Hepatocyte (in vitro differentiated cells): ENCODE data around the gene ADAMTS2. TPM values are rescaled to one million over a fixed set of nuclear protein-coding genes. Genes with fewer than 3 reads are reported as not detected.

Source experiments
- DNase-seq: peaks from one replicate; pipeline ENCODE4 v3.0.0-alpha.2; 2016; ENCODE audit warnings: low spot score
- H2AFZ ChIP-seq: fragments of 200-600 bp; sonication (generic); 2 replicates; pipeline ENCODE4 v1.6.0; 2016; ENCODE audit warnings: antibody characterized with exemption, mild to moderate bottlenecking
- H3K27ac ChIP-seq: fragments of 200-600 bp; sonication (generic); 2 replicates; pipeline ENCODE4 v1.5.1; 2016; ENCODE audit warnings: mild to moderate bottlenecking
- H3K27me3 ChIP-seq: fragments of 200-600 bp; sonication (generic); 2 replicates; pipeline ENCODE4 v1.6.1; 2016
- H3K36me3 ChIP-seq: fragments of 200-600 bp; sonication (generic); replicated peaks from 2 replicates; pipeline ENCODE4 v1.5.1; 2016; ENCODE audit warnings: low read depth; ENCODE audit not compliant: insufficient read depth
- H3K4me1 ChIP-seq: fragments of 200-600 bp; sonication (generic); 2 replicates; pipeline ENCODE4 v1.5.1; 2016; ENCODE audit warnings: mild to moderate bottlenecking, moderate library complexity; ENCODE audit not compliant: insufficient read depth
- H3K4me2 ChIP-seq: fragments of 200-600 bp; sonication (generic); 2 replicates; pipeline ENCODE4 v1.6.0; 2016
- H3K4me3 ChIP-seq: fragments of 200-600 bp; sonication (generic); 2 replicates; pipeline ENCODE4 v1.5.1; 2016; ENCODE audit warnings: mild to moderate bottlenecking
- H3K79me2 ChIP-seq: fragments of 200-600 bp; sonication (generic); 2 replicates; pipeline ENCODE4 v1.6.0; 2017; ENCODE audit warnings: mild to moderate bottlenecking
- H3K9me2 ChIP-seq: fragments of 200-600 bp; sonication (generic); replicated peaks from 2 replicates; pipeline ENCODE4 v1.6.0; 2017; ENCODE audit warnings: mild to moderate bottlenecking; ENCODE audit not compliant: insufficient read depth
- H3K9me3 ChIP-seq: fragments of 200-600 bp; sonication (generic); 2 replicates; pipeline ENCODE4 v1.5.1; 2016; ENCODE audit warnings: low read depth, mild to moderate bottlenecking
- H4K20me1 ChIP-seq: fragments of 200-600 bp; sonication (generic); 2 replicates; pipeline ENCODE4 v1.6.0; 2016; ENCODE audit warnings: mild to moderate bottlenecking; ENCODE audit not compliant: insufficient read depth, poor library complexity, severe bottlenecking
- EZH2 ChIP-seq: fragments of 200-600 bp; sonication (generic); IDR thresholded peaks from 2 replicates; pipeline ENCODE4 v1.6.1; 2016; ENCODE audit warnings: antibody characterized with exemption, mild to moderate bottlenecking, borderline replicate concordance
- EZH2phosphoT487 ChIP-seq: fragments of 200-600 bp; sonication (generic); IDR thresholded peaks from one replicate; pipeline ENCODE4 v1.6.1; 2018; ENCODE audit warnings: antibody characterized with exemption, mild to moderate bottlenecking, low read depth, moderate library complexity; ENCODE audit not compliant: unreplicated experiment, severe bottlenecking
- WGBS: methylation state at CpG from one replicate; pipeline ENCODE4 v1.1.6; 2016; ENCODE audit warnings: low lambda C conversion rate; ENCODE audit errors: missing lambda C conversion rate; 5-methylcytosine and 5-hydroxymethylcytosine counted together
- polyA plus RNA-seq: library from polyadenylated mRNA; unstranded; fragments of >200 nt; fragmentation: Nextera tagmentation; extraction: Ambion mirVana; gene quantifications from 2 replicates; pipeline ENCODE4 v1.2.1, GENCODE V29; 2016
- total RNA-seq: library from RNA; depleted of rRNA; stranded (reverse); fragments of >200 nt; gene quantifications from 2 replicates; pipeline ENCODE4 v1.2.3, GENCODE V29; 2014
- TF ChIP-seq, protein P1 (sequence below): fragments of 200-600 bp; sonication (generic); IDR thresholded peaks from 2 replicates; pipeline ENCODE4 v1.5.1; 2016; ENCODE audit warnings: antibody characterized with exemption, mild to moderate bottlenecking; ENCODE audit not compliant: poor library complexity

Gene ADAMTS2
- total and polyA plus RNA-seq, 2 experiments from 2014 or later: 55.4 to 78.8 TPM

DNA sequence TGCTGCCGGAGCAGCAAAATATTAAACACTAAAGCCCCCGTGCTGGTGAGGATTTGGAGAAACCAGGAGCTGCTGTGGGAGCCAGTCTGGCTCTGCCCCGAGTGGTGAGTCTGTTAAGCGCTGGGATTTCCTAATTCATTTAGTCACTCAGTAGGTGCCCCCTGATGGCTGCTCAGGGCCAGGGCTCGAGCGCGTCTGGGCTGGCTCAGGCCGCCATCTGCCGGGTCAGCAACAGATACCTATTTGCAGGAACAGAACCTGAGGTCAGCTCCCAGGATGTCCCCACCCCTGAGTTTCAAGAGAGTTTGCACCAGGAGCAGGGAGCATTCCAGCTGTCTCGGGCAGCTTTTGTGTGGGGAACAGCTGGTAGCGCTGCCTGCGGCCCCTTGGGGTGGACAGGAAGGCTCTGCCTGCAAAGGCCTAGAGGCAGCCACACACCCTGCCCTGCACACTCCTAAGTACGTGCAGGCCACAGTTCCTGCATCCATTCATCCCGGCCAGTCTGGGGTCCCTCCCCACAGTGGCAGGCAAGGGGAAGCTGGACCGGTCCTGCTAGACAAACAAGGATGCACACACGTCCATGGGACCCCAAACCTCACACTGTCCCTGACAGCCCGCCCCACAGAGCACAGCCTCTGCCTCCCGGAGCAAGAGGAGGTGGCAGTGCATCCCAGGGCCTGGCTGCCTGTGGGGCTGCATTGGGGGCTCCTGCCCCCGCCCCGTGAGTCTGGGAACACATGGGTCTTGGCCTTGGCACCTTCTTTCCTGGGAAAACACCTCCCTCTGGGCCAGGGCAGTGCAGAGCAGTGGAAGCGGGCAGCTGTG is 83.7 kb downstream of the ADAMTS2 start:
- TF ChIP-seq EZH2: no peak
- TF ChIP-seq, protein P1, sequence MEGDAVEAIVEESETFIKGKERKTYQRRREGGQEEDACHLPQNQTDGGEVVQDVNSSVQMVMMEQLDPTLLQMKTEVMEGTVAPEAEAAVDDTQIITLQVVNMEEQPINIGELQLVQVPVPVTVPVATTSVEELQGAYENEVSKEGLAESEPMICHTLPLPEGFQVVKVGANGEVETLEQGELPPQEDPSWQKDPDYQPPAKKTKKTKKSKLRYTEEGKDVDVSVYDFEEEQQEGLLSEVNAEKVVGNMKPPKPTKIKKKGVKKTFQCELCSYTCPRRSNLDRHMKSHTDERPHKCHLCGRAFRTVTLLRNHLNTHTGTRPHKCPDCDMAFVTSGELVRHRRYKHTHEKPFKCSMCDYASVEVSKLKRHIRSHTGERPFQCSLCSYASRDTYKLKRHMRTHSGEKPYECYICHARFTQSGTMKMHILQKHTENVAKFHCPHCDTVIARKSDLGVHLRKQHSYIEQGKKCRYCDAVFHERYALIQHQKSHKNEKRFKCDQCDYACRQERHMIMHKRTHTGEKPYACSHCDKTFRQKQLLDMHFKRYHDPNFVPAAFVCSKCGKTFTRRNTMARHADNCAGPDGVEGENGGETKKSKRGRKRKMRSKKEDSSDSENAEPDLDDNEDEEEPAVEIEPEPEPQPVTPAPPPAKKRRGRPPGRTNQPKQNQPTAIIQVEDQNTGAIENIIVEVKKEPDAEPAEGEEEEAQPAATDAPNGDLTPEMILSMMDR: peak; percentile 46
- 61% methylated on average over 21 of the region's 21 CpGs for WGBS
- Histone ChIP-seq H3K9me2 (no peaks in the 10 kb centered on the region), H3K4me1 (peaks cover 23% of the 10 kb centered on the region), H3K9me3 (no peaks in the 10 kb centered on the region), H3K4me3 (no peak overlapping the region), H3K79me2 (no peaks in the 10 kb centered on the region), H3K27me3 (no peaks in the 10 kb centered on the region), H3K27ac (no peak overlapping the region), H3K36me3 (no peaks in the 10 kb centered on the region), H2AFZ (no peak overlapping the region), H4K20me1 (no peaks in the 10 kb centered on the region), H3K4me2 (no peak overlapping the region)
- peak; percentile 66 for DNase-seq

DNA sequence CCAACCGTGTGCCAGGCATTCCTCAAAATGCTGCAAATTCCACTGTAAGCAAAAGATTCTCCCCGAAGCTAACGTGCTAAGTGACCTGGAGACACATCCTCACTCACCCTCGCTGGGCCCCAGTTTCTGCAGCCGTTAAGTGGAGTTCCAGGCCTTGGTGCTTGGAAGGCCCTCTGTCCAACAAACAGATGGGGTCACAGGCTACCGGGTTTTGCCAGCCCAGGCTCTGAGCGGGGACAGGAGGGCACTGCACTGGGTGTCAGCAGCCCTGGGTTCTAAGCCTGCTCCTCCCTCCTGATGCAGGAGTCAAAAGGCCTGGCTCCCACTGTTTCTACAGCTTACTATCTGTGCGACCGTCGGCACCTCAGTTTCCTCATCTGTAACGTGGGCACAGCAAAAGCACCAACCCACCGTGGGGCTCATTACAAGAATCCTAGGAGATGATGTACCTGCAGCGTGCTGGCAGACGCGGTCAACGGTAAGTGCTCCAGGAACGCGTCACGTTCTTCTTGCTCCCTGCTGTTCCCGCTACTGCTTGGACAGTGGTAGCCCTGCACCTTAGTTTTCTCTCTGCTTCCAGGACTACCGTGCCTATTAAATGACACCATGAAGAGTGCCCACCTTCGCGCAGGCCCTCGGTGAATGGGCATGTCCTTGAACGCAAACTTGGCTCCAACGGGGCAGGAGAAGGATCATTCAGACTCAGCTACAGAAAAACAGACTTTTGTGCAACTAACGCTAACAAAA is 84.8 kb downstream of the ADAMTS2 start:
- Histone ChIP-seq H3K79me2 (no peaks in the 10 kb centered on the region), H2AFZ (no peak overlapping the region), H3K9me3 (no peaks in the 10 kb centered on the region), H3K9me2 (no peaks in the 10 kb centered on the region), H4K20me1 (no peaks in the 10 kb centered on the region), H3K27ac (no peak overlapping the region), H3K4me2 (no peak overlapping the region), H3K36me3 (no peaks in the 10 kb centered on the region), H3K4me3 (no peak overlapping the region), H3K4me1 (peaks cover 15% of the 10 kb centered on the region), H3K27me3 (no peaks in the 10 kb centered on the region)
- no peak for TF ChIP-seq EZH2phosphoT487
- TF ChIP-seq EZH2: no peak
- TF ChIP-seq, protein P1: no peak
- 90% methylated on average over 27 of the region's 27 CpGs for WGBS
- DNase-seq: peak; percentile 2

DNA sequence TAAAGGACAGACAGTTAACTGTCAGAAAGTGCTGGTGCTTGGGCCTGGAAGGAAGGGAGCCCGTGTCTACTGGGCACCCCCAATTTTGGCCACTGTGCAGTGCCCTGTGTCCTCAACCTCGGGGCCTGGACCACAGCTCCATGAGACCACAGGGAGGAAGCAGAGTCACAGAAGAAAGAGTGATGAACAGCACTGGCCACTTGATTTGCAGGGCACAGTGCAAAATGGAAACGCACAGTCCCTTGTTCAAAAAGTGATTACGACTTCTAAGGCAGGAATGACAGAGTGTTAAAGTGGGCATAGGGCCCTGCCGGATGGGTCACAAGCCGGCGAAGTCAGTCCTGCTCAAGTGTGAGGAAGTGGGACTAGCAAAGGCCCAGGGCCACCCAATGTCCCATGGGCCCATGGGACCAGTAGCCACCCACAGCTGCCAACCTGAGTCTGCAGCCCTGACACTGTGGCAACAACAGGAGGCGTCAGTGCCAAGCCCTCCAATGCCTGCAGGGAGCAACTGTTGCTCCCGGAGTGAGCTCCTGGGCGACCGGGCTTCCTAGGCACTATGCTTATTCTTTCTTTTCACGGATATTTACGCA is 85.4 kb downstream of the ADAMTS2 start:
- TF ChIP-seq EZH2phosphoT487: no peak
- TF ChIP-seq, protein P1: no peak
- Histone ChIP-seq H3K9me3 (no peaks in the 10 kb centered on the region), H3K4me2 (no peak overlapping the region), H3K27me3 (no peaks in the 10 kb centered on the region), H4K20me1 (no peaks in the 10 kb centered on the region), H3K4me3 (no peak overlapping the region), H3K27ac (no peak overlapping the region), H3K9me2 (no peaks in the 10 kb centered on the region), H3K79me2 (no peaks in the 10 kb centered on the region), H3K36me3 (no peaks in the 10 kb centered on the region), H3K4me1 (peaks cover 8% of the 10 kb centered on the region), H2AFZ (no peak overlapping the region)
- peak; percentile 3 for DNase-seq
- 94% methylated on average over 13 of the region's 13 CpGs for WGBS
